GM12875 (cell line): ENCODE data around the gene IVNS1ABP.
"Not testable (repeated sequence)": the region's sequence is repeated elsewhere in the genome, so short reads cannot be mapped to it uniquely, and the experiment has no call there.

ENCODE experiments used
- H3K4me3 ChIP-seq: one replicate; pipeline ENCODE4 v1.5.1; 2011; ENCODE audit warnings: low read depth, low read length, control low read depth
- TF ChIP-seq, protein P1 (sequence below): IDR thresholded peaks from 2 replicates; pipeline ENCODE4 v1.5.1; 2011; ENCODE audit warnings: low read depth, mild to moderate bottlenecking, control low read depth, inconsistent platforms, low read length, moderate library complexity, borderline replicate concordance; ENCODE audit not compliant: insufficient read depth

Gene IVNS1ABP

GRCh38 chr1:185337246-185337645 is 20.2 kb upstream of the IVNS1ABP start:
- H3K4me3 ChIP-seq = no peak overlapping the region
- TF ChIP-seq, protein P1, sequence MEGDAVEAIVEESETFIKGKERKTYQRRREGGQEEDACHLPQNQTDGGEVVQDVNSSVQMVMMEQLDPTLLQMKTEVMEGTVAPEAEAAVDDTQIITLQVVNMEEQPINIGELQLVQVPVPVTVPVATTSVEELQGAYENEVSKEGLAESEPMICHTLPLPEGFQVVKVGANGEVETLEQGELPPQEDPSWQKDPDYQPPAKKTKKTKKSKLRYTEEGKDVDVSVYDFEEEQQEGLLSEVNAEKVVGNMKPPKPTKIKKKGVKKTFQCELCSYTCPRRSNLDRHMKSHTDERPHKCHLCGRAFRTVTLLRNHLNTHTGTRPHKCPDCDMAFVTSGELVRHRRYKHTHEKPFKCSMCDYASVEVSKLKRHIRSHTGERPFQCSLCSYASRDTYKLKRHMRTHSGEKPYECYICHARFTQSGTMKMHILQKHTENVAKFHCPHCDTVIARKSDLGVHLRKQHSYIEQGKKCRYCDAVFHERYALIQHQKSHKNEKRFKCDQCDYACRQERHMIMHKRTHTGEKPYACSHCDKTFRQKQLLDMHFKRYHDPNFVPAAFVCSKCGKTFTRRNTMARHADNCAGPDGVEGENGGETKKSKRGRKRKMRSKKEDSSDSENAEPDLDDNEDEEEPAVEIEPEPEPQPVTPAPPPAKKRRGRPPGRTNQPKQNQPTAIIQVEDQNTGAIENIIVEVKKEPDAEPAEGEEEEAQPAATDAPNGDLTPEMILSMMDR = no peak

GRCh38 chr1:185334182-185334581 is 17.1 kb upstream of the IVNS1ABP start:
- TF ChIP-seq, protein P1 = no peak
- H3K4me3 ChIP-seq = no peak overlapping the region

- no peak overlapping the region for H3K4me3 ChIP-seq
- TF ChIP-seq, protein P1 = no peak
Measured at GRCh38 chr1:185328255-185328654, 11.2 kb upstream of the IVNS1ABP start.

DNA sequence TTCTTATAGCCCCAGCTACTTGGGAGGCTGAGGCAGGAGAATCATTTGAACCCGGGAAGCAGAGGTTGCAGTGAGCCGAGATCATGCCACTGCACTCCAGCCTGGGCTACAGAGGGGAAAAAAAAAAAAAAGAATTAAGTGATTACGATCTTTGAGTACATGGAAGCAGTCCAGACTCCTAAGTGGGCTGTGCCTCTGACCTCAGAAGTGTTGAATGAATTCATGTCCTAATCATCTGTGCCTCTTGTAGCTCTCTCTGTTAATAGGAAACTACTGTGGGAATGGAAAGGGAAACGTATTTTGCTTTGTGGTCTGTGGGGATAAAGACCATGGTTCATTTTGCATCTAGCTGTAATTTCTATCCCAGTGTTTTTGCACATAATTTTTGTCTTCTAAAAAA is 8.4 kb upstream of the IVNS1ABP start:
- H3K4me3 ChIP-seq = no peak overlapping the region
- TF ChIP-seq, protein P1 = no peak

GRCh38 chr1:185324118-185324517 is 7.1 kb upstream of the IVNS1ABP start:
- TF ChIP-seq, protein P1 = no peak
- H3K4me3 ChIP-seq = no peak overlapping the region

- H3K4me3 ChIP-seq = no peak overlapping the region
- TF ChIP-seq, protein P1 = no peak
Measured at GRCh38 chr1:185322636-185323035, 5.6 kb upstream of the IVNS1ABP start.

DNA sequence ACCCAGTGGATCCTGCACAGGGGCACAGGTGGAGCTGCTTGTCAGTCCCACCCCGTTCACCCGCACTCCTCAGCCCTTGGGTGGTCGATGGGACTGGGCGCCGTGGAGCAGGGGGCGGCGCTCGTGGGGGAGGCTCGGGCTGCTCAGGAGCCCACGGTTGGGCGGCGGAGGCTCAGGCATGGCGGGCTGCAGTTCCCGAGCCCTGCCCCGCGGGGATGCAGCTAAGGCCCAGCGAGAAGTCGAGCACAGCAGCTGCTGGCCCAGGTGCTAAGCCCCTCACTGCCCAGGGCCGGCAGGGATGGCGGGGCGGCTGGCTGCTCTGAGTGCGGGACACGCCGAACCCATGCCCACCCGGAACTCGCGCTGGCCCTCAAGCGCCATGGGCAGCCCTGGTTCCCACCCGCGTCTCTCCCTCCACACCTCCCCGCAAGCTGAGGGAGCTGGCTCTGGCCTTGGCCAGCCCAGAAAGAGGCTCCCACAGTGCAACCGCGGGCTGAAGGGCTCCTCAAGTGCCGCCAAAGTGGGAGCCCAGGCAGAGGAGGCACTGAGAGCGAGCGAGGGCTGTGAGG is 4.7 kb upstream of the IVNS1ABP start:
- not testable (repeated sequence) for H3K4me3 ChIP-seq

DNA sequence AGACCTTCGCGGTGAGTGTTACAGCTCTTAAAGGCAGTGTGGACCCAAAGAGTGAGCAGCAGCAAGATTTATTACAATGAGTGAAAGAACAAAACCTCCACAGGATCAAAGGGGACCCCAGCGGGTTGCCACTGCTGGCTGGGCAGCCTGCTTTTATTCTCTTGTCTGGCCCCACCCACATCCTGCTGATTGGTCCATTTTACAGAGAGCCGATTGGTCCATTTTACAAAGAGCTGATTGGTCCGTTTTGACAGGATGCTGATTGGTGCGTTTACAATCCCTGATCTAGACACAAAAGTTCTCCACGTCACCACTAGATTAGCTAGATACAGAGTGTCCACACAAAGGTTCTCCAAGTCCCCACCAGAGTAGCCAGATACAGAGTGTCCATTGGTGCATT is 4.1 kb upstream of the IVNS1ABP start:
- H3K4me3 ChIP-seq = not testable (repeated sequence)
